Caco-2 (cell line): Measurements from ENCODE around the gene KLK8. TPM values are rescaled to one million over a fixed set of nuclear protein-coding genes. Genes with fewer than 3 reads are reported as not detected.

ENCODE experiments used
- BruUV-seq: library from RNA; stranded (reverse); fragments of 400-500 nt; replicated peaks from 2 replicates; lab custom pipeline; 2021; lab: Mats Ljungman, UMichigan
- CTCF ChIA-PET: fragments of 300-600 bp; sonication (Branson Sonifier 250); formaldehyde crosslinking; loops from one replicate; lab custom pipeline; 2022; ENCODE audit warnings: antibody characterized with exemption; lab: Charles Lee
- POLR2A ChIA-PET: fragments of 300-600 bp; sonication (Branson Sonifier 250); formaldehyde crosslinking; loops from one replicate; lab custom pipeline; 2022; ENCODE audit warnings: antibody characterized with exemption; lab: Charles Lee
- DNase-seq, 2 experiments: peaks; one replicate each; pipeline versions ENCODE4 v3.0.0 to v3.0.0-alpha.2; 2020 to 2022
- H3K27me3 ChIP-seq: replicated peaks from 2 replicates; pipeline ENCODE4 v1.6.0; 2011; ENCODE audit warnings: low read length; ENCODE audit not compliant: control insufficient read depth, insufficient read depth
- H3K36me3 ChIP-seq: 2 replicates; pipeline ENCODE4 v1.5.1; 2011; ENCODE audit warnings: low read length; ENCODE audit not compliant: control insufficient read depth, insufficient read depth
- H3K4me1 ChIP-seq: fragments of 250-450 bp; sonication (Bioruptor Pico); 2 replicates; pipeline ENCODE4 v1.5.1; 2020; ENCODE audit warnings: mild to moderate bottlenecking
- H3K4me3 ChIP-seq: 2 replicates; pipeline ENCODE4 v1.5.1; 2011; ENCODE audit warnings: low read depth, mild to moderate bottlenecking, control low read depth, low read length
- H3K9me3 ChIP-seq: fragments of 250-450 bp; sonication (Bioruptor Pico); 2 replicates; pipeline ENCODE4 v1.5.1; 2020; ENCODE audit warnings: mild to moderate bottlenecking, moderate library complexity
- H3K27ac Mint-ChIP-seq: one replicate; pipeline ENCODE4 v1.8.0; 2022; ENCODE audit warnings: mixed read lengths; ENCODE audit not compliant: unreplicated experiment
- H3K27me3 Mint-ChIP-seq: one replicate; pipeline ENCODE4 v1.8.0; 2022; ENCODE audit warnings: mixed read lengths; ENCODE audit not compliant: insufficient read depth, unreplicated experiment
- H3K36me3 Mint-ChIP-seq: one replicate; pipeline ENCODE4 v1.8.0; 2022; ENCODE audit warnings: mild to moderate bottlenecking, mixed read lengths; ENCODE audit not compliant: insufficient read depth, unreplicated experiment
- H3K4me1 Mint-ChIP-seq: one replicate; pipeline ENCODE4 v1.8.0; 2022; ENCODE audit warnings: low read depth, mixed read lengths; ENCODE audit not compliant: unreplicated experiment
- H3K4me3 Mint-ChIP-seq: one replicate; pipeline ENCODE4 v1.8.0; 2022; ENCODE audit warnings: mild to moderate bottlenecking, moderate library complexity, mixed read lengths; ENCODE audit not compliant: unreplicated experiment
- H3K9me3 Mint-ChIP-seq: one replicate; pipeline ENCODE4 v1.8.0; 2022; ENCODE audit warnings: mixed read lengths; ENCODE audit not compliant: unreplicated experiment
- CTCF ChIP-seq, 2 experiments: fragments of 200-600 bp in 1 of 2; IDR thresholded peaks; 1 replicate in 1 of 2; 2 replicates in 1 of 2; pipeline versions ENCODE4 v1.5.1 to v1.8.0; 2011 to 2022; ENCODE audit warnings: antibody characterized with exemption in 1 of 2, control low read depth in 1 of 2, inconsistent platforms in 1 of 2, low read depth in 1 of 2, low read length in 1 of 2, mild to moderate bottlenecking in 1 of 2, moderate library complexity in 1 of 2; ENCODE audit not compliant: insufficient read depth in 1 of 2, severe bottlenecking in 1 of 2, unreplicated experiment in 1 of 2
- intact Hi-C: fragments of 100-400 bp; cut with micrococcal nuclease; formaldehyde crosslinking; loops from one replicate; pipeline ENCODE4 v1.10.0; 2022; ENCODE audit not compliant: unreplicated experiment
- total RNA-seq: library from RNA; stranded (reverse); gene quantifications from 2 replicates; pipeline ENCODE4 v1.2.3, GENCODE V29; 2022

The KLK8 gene
- total RNA-seq, 1 experiment from 2014 or later = 1.7 TPM

DNA sequence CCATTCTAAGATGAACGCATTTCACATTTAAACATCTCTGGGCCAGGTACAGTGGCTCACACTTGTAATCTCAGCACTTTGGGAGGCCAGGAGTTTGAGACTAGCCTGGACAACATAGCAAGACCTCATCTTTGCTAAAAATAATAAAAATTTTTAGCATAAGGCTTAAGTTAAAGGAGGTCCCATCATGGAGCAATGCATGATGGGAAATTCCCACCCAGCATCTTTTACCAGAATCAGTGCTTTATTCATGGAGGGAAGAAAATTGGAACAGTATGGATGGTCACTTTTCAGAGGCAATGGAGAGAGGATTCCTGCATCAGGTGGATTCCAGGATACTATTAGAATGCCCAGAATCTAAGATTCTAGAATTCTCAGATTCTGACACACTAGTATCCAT lies 3.8 kb upstream of the KLK8 start:
- H3K4me3 ChIP-seq = no peak overlapping the region
- Mint-ChIP-seq H3K36me3 (no peaks in the 10 kb centered on the region), H3K27me3 (peaks cover 21% of the 10 kb centered on the region), H3K27ac (no peak overlapping the region), H3K4me1 (no peaks in the 10 kb centered on the region), H3K4me3 (no peak overlapping the region), H3K9me3 (no peaks in the 10 kb centered on the region)
- H3K36me3 ChIP-seq = no peaks in the 10 kb centered on the region
- no peaks in the 10 kb centered on the region for H3K4me1 ChIP-seq
- intact Hi-C loops = no loop called here
- no peaks in the 10 kb centered on the region for H3K27me3 ChIP-seq
- no peak for TF ChIP-seq CTCF (IDR thresholded peaks at IDR 0.05; ENCODE audit: insufficient read depth in 1 of 2, low read depth in 1 of 2, low read length in 1 of 2, severe bottlenecking in 1 of 2, unreplicated experiment in 1 of 2)
- CTCF ChIA-PET = no interaction called here
- no peaks in the 10 kb centered on the region for H3K9me3 ChIP-seq
- POLR2A ChIA-PET = no interaction called here
- BruUV-seq = no TSS peak
- DNase-seq = no peak

DNA sequence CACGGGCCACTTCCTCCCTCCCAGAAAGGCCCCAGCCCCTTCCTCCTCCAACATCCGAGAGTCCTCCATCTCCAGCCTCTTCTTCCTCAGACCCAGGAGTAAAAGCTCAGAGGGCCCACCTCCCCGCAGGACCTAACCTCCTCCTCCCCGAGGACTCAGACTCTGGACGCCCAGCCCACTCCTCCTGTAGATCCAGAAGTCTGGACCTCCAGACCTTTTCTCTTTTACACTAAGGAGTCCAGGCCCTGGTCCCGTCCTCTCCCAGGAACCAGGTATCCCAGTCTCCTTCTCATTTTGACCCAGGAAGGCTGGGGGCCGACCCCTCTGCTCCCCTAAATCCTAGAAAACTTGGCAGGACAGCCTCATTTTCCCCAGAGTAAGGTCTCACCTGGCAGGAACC lies 1.9 kb upstream of the KLK8 start:
- Histone ChIP-seq H3K9me3 (no peaks in the 10 kb centered on the region), H3K4me3 (no peak overlapping the region), H3K4me1 (no peaks in the 10 kb centered on the region), H3K27me3 (no peaks in the 10 kb centered on the region), H3K36me3 (no peaks in the 10 kb centered on the region)
- no TSS peak for BruUV-seq
- intact Hi-C loops = no loop called here
- Mint-ChIP-seq H3K36me3 (no peaks in the 10 kb centered on the region), H3K9me3 (no peaks in the 10 kb centered on the region), H3K4me3 (no peak overlapping the region), H3K4me1 (no peaks in the 10 kb centered on the region), H3K27ac (no peak overlapping the region), H3K27me3 (peaks cover 13% of the 10 kb centered on the region)
- TF ChIP-seq CTCF (IDR thresholded peaks at IDR 0.05; ENCODE audit: insufficient read depth in 1 of 2, low read depth in 1 of 2, low read length in 1 of 2, severe bottlenecking in 1 of 2, unreplicated experiment in 1 of 2) = no peak
- ChIA-PET POLR2A (no interaction called here), CTCF (no interaction called here)
- DNase-seq = no peak

- no peak overlapping the region for H3K4me3 ChIP-seq
Measured at GRCh38 chr19:51002542-51003311, 1.3 kb upstream of the KLK8 start.

More at GRCh38 chr19:51002542-51003311, 1.3 kb upstream of the KLK8 start:
- no peaks in the 10 kb centered on the region for H3K9me3 Mint-ChIP-seq
- intact Hi-C loops = no loop called here
- peak overlapping the region; percentile 18 for H3K4me3 Mint-ChIP-seq
- no peaks in the 10 kb centered on the region for H3K9me3 ChIP-seq
- no TSS peak for BruUV-seq
- no peaks in the 10 kb centered on the region for H3K36me3 ChIP-seq
- H3K36me3 Mint-ChIP-seq = no peaks in the 10 kb centered on the region
- ChIA-PET POLR2A (no interaction called here), CTCF (no interaction called here)
- no peak for TF ChIP-seq CTCF (IDR thresholded peaks at IDR 0.05; ENCODE audit: insufficient read depth in 1 of 2, low read depth in 1 of 2, low read length in 1 of 2, severe bottlenecking in 1 of 2, unreplicated experiment in 1 of 2)
- no peaks in the 10 kb centered on the region for H3K27me3 ChIP-seq
- no peak overlapping the region for H3K27ac Mint-ChIP-seq
- H3K4me1 ChIP-seq = no peaks in the 10 kb centered on the region
- peaks cover 13% of the 10 kb centered on the region for H3K27me3 Mint-ChIP-seq
- DNase-seq = peak; percentile 39 to 81
- no peaks in the 10 kb centered on the region for H3K4me1 Mint-ChIP-seq
